LNCaP clone FGC (cell line): ENCODE data around the gene NHLH2.

Experiments used
- DNase-seq: peaks from one replicate; pipeline ENCODE4 v3.0.0-alpha.2; 2011; ENCODE audit warnings: low read depth
- H3K4me3 ChIP-seq: 2 replicates; pipeline ENCODE4 v1.5.1; 2011; ENCODE audit warnings: mild to moderate bottlenecking, low read depth, low read length, control low read depth
- TF ChIP-seq, protein P1 (sequence below): IDR thresholded peaks from 2 replicates; pipeline ENCODE4 v1.5.1; 2012; ENCODE audit warnings: mild to moderate bottlenecking; ENCODE audit not compliant: control insufficient read depth, insufficient read depth; ENCODE audit errors: extremely low read depth

The NHLH2 gene

DNA sequence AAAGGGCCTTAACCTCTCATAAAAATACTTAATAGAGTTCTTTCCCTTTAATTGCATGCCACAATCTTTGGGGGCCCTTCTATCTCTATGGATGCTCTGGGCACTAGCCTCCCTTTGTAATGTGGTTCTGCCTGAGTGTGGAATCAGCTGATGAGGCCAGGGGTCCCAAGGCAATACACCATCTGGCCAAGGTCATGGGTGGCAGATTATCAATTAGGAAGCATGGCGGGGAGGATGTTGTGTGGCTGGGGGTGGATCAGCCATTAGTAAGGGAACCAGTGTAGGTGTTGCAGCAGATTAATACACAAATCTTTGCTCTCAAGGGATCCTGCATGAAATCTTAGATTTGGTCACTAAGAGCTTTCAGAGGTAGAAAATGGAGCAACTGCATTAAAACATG lies 35.3 kb downstream of the NHLH2 start:
- DNase-seq = no peak
- TF ChIP-seq, protein P1, sequence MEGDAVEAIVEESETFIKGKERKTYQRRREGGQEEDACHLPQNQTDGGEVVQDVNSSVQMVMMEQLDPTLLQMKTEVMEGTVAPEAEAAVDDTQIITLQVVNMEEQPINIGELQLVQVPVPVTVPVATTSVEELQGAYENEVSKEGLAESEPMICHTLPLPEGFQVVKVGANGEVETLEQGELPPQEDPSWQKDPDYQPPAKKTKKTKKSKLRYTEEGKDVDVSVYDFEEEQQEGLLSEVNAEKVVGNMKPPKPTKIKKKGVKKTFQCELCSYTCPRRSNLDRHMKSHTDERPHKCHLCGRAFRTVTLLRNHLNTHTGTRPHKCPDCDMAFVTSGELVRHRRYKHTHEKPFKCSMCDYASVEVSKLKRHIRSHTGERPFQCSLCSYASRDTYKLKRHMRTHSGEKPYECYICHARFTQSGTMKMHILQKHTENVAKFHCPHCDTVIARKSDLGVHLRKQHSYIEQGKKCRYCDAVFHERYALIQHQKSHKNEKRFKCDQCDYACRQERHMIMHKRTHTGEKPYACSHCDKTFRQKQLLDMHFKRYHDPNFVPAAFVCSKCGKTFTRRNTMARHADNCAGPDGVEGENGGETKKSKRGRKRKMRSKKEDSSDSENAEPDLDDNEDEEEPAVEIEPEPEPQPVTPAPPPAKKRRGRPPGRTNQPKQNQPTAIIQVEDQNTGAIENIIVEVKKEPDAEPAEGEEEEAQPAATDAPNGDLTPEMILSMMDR = no peak

DNA sequence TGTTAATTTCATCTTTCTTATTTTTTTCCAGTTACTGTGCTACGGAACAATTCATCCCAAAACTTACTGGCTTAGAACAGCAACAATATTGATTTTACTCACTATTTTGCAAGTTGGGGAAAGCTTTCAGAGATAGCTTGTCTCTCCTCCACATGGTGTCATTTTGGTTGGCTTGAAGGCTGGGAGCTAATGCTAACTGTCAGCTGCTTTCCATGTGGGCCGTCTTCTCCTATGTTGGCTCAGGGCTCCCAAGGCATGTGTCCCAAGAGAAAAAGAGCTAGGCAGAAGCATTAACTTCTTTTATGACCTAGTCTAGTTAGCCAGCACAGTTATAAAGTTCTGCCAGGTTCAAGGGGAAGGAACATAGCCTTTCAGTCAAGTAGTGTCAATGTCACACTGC lies 38.5 kb downstream of the NHLH2 start:
- no peak overlapping the region for H3K4me3 ChIP-seq
- DNase-seq = no peak
- TF ChIP-seq, protein P1 = no peak

More for the DNA sequence above, 35.3 kb downstream of the NHLH2 start:
- H3K4me3 ChIP-seq = no peak overlapping the region

DNA sequence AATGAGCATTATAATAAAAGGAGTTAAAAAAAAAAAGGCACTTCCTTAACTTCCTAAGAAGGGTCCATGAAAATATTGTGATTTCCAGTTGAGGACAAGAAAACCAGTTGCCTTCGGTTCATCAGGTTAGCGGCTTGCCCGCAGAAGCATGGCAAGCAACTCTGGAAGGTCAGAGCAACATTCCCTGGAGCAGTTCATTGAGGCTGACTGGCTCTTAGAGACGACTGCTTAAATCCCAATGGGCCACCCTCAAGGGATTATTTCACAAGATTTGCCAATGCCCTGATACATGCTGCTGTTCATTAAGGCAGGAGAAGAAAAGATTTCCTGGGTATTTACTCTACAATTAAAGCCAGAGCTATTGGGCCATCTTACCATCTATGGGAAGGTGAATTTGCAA lies 43.4 kb downstream of the NHLH2 start:
- TF ChIP-seq, protein P1 = no peak
- no peak overlapping the region for H3K4me3 ChIP-seq
- no peak for DNase-seq

DNA sequence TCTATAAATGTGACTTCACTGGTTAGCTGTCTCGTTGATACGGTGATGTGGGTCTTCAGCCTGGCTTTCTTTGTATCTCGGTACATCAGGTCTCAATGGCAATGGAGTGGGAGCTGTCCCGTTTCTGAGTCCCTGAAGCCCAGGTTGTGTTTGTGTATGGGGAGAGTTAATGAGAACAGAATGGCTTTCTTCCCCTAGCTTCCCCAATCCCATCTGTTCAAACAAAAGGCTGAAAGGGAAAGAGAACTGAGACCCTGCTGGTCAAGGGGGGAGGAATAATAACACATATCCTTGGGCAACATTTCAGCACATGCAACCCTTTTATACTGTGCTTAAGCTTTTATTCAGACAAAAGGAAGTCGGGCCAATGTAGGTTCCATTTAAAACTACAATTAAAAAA lies 44.0 kb downstream of the NHLH2 start:
- no peak overlapping the region for H3K4me3 ChIP-seq
- TF ChIP-seq, protein P1 = no peak
- no peak for DNase-seq

DNA sequence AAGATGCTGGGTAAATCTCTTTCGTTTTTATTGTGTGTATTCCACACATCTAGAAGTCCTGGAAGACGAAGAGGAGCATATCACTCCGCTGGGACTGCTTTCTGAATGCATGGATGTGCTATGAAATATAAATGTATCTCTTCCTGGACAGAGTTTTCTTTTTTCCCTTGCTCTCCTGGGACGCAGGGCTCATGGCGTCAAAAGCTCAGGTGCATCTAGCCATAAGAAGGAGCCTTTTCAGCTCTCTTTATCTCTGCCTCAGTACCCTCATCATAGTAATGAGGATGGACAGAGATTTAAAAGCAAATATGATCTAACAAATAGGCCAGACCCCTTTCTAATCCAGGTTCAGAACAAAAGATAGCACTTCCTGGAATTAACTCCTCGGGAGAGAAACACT lies 44.9 kb downstream of the NHLH2 start:
- no peak for DNase-seq
- TF ChIP-seq, protein P1 = no peak
- H3K4me3 ChIP-seq = no peak overlapping the region

DNA sequence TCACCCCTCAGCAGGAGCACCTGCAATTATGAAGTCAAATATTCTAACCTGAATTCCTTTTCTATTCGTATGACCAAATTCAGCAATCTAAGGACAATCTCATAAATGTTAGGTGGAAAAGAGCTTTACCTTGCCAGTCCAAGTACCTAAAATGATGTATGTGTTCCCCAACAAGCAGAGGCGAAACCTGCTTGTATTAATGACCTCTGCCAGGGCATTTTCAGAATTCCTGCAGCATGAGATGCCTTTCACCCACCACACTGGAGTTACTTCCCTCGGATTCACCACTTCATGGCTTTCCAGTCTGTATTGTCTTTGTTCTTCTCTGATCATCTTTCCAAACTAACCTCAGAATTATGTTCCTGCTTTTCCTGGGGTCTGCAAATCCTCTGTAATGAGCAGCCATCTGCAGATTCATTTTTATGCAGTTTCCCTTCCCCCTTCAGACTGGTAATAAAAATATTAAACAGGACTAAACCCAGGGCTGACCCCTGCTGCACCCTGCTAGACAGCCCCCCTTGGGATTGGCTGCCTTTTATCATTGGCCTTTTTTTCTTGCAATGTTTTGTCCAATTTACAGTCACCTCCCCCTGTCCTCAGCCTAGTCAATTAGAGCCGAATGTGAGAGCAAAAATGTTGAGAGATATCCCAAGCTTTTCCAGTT lies 45.8 kb downstream of the NHLH2 start:
- TF ChIP-seq, protein P1 = no peak
- H3K4me3 ChIP-seq = no peak overlapping the region
- no peak for DNase-seq

DNA sequence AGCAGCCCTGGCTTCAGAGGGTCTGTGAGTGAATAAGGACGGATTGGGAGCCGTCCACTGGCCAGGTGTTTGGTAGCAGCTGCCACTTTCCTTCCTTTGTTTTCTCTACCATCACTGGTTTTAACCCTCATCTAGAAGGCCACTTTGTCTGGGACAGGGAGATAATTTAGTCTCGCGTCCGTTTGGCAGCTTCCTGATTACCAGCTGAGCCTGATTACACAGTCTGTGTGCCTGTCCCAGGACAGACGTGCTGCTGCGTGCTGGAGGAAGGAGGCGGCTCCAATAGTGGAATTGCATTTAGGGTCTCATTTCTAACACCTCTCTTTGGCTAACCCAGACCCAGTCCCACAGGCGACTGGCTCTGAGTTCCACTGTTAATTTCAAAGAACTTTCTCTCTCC lies 47.8 kb downstream of the NHLH2 start:
- no peak overlapping the region for H3K4me3 ChIP-seq
- TF ChIP-seq, protein P1 = no peak
- no peak for DNase-seq
